Measurements from ENCODE around the gene KRT83.

Gene KRT83

GRCh38 chr12:52364901-52365489, 43.8 kb upstream of the KRT83 start:
- H3K4me3 ChIP-seq (ENCODE audit: low read length) = no peak overlapping the region
- DNase-seq (ENCODE audit: low read depth) = no peak
- TF ChIP-seq, protein P1, sequence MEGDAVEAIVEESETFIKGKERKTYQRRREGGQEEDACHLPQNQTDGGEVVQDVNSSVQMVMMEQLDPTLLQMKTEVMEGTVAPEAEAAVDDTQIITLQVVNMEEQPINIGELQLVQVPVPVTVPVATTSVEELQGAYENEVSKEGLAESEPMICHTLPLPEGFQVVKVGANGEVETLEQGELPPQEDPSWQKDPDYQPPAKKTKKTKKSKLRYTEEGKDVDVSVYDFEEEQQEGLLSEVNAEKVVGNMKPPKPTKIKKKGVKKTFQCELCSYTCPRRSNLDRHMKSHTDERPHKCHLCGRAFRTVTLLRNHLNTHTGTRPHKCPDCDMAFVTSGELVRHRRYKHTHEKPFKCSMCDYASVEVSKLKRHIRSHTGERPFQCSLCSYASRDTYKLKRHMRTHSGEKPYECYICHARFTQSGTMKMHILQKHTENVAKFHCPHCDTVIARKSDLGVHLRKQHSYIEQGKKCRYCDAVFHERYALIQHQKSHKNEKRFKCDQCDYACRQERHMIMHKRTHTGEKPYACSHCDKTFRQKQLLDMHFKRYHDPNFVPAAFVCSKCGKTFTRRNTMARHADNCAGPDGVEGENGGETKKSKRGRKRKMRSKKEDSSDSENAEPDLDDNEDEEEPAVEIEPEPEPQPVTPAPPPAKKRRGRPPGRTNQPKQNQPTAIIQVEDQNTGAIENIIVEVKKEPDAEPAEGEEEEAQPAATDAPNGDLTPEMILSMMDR (conservative IDR thresholded peaks at IDR 0.05; ENCODE audit: low read depth, low read length) = no peak

DNA sequence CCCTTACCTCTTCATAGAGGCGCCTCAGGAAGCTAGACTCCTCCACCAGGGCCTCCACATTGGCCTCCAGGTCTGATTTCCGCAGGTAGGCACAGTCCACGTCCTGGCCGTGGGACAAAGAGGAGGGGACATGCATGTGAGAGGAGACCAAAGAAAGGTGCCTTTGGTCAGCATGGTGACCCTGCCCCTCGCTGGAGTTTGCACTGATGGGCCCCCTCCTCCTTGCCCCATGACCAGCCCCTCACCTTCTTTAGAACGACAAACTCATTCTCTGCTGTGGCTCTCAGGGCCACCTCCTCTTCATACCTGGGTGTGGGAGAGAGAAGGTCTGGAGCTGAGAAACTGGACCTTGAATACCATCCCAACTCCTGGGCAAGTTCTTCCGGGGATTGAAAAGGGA, 42.9 kb upstream of the KRT83 start:
- no peak overlapping the region for H3K4me3 ChIP-seq (ENCODE audit: low read length)
- TF ChIP-seq, protein P1 (conservative IDR thresholded peaks at IDR 0.05; ENCODE audit: low read depth, low read length) = no peak
- no peak for DNase-seq (ENCODE audit: low read depth)

DNA sequence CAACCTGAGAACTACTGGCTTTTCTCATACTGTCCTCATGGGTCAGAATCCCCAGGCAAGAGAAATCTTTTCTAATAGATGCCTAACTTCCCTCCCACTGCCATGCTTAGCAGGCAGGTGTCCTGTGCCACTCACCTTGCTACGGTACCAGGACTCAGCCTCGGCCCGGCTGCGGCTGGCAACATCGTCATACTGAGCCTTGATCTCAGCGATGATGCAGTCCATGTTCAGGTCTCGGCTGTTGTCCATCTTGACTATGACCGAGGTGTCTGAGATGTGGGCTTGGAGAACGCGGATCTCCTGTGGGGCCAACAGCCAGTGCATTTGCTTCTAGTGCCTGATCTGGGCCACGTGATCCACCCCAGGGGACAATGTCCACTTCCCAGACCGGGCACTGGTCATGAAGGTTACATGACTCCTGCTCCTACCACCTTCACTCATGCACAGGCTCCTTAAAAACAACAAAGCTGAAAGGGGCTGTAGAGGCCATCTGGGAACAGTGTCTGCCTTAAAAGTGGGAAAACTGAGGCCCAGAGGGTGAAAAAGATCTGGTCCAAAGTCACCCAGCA, 42.0 kb upstream of the KRT83 start:
- TF ChIP-seq, protein P1 (conservative IDR thresholded peaks at IDR 0.05; ENCODE audit: low read depth, low read length) = no peak
- no peak overlapping the region for H3K4me3 ChIP-seq (ENCODE audit: low read length)
- DNase-seq (ENCODE audit: low read depth) = no peak

GRCh38 chr12:52362118-52362726, 41.0 kb upstream of the KRT83 start:
- no peak for DNase-seq (ENCODE audit: low read depth)
- TF ChIP-seq, protein P1 (conservative IDR thresholded peaks at IDR 0.05; ENCODE audit: low read depth, low read length) = peak; percentile 39
- no peak overlapping the region for H3K4me3 ChIP-seq (ENCODE audit: low read length)

- no peak overlapping the region for H3K4me3 ChIP-seq (ENCODE audit: low read length)
- no peak for DNase-seq (ENCODE audit: low read depth)
- TF ChIP-seq, protein P1 (conservative IDR thresholded peaks at IDR 0.05; ENCODE audit: low read depth, low read length) = no peak
These were observed 40.4 kb upstream of the KRT83 start for GRCh38 chr12:52361553-52361952.

- TF ChIP-seq, protein P1 (conservative IDR thresholded peaks at IDR 0.05; ENCODE audit: low read depth, low read length) = no peak
- no peak overlapping the region for H3K4me3 ChIP-seq (ENCODE audit: low read length)
- DNase-seq (ENCODE audit: low read depth) = no peak
These were observed 39.6 kb upstream of the KRT83 start for GRCh38 chr12:52360663-52361271.

Data from retinal pigment epithelial cell (primary cell).